ENCODE measurements around the gene ABTB2. TPM values are rescaled to one million over a fixed set of nuclear protein-coding genes. Genes with fewer than 3 reads are reported as not detected.

ABTB2 gene
- total RNA-seq, 1 donor from 2014 or later: 0.13 TPM

GRCh38 chr11:34288492-34288891 lies 69.3 kb downstream of the ABTB2 start:
- no peak for DNase-seq (ENCODE audit: low read depth in 2 of 2)

DNA sequence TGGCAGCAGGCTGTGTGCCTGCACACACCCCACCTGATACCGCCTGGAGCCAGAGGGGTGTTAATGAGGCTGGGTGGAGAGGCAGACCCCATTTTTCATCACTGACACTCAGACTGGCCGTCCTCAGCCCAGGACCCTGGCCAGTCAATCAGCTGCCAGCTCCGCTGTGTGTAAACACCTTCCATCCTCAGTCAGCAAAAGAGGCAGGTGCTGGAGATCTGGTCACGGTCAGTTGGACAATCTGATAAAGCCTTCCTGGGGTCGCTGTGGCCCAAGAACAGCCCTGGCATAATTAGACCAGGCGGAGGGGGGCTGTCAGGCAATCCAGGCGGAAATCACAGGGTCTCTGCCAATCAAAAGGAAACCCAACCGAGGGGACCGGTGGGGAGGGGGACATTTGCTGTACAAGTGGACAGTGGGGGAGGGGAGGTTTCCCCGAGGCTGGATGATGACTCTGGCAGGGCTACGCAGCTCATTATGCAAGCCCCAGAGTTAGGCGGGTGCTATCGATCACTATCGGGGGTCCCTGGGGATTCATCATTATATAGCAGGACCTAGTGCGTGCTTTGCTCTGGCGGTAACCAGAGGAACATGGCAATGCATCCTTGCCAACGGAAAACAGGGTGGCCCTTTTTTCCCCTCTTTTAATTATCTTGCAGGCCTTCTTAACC lies 72.9 kb downstream of the ABTB2 start:
- DNase-seq (ENCODE audit: low read depth in 2 of 2): no peak

- no peak for DNase-seq (ENCODE audit: low read depth in 2 of 2)
Measured at GRCh38 chr11:34284156-34284555, 73.7 kb downstream of the ABTB2 start.

DNA sequence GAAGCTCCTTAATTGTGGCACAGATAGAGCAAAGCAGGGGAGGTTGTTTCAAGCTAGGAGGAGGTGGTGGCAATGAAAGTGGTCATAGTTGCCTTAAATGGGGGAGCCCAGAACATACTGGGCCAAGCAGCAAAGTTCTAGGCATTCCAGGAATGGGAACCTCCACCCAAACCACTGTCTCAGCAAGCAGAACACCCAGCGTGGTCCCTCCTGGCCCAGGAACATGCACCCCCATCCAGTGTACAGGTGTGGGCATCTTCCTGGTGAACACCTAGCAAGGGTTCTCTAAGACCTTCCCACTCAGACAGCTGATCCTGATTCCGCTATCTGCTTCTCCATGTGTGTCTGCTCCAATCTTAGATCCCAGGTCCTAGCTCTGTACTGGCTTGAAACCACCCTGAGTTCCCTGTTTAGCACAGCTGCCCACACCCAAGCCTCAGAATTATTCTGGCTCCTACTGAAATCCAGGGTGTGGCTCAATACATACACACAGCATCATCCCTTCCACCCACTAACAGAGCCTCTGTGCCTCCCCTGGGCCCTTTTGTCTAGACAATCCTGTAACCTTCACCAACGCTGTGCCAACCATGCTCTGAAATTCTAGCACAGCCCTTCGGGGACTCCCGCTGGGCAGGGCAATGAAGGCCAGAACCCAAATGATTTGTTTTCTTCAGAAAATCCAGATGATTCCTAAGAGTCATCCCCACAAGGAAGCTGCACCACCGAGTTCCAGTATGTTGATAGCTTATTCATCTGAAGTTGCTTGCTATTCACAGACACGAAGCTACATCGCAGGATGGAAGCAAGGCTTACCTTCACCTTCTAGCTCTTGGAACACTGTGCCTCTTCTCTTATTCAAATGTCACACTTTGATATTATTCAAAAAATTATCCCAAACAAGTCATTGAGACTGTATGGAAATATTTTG lies 76.6 kb downstream of the ABTB2 start:
- no peak for DNase-seq (ENCODE audit: low read depth in 2 of 2)

- no peak for DNase-seq (ENCODE audit: low read depth in 2 of 2)
Measured at GRCh38 chr11:34278693-34279297, 79.0 kb downstream of the ABTB2 start.

DNA sequence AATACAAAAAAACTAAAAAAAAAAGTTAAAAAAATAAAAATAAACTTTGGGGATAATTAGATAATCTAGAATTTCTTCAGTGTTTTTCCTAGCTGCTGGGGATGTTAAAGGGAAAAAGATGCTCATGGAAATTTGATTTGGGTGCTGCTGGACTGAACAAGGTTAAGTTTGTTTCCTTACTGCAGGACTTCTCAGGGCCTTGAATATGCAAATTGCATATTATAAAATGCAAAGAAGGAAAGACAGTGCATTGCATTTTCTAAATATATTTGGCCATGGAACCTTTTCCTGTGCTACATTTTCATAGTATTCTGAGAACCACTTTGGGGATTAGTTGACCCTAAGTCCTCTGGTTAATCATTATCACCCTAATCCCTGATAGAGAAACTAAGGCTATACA lies 79.6 kb downstream of the ABTB2 start:
- no peak for DNase-seq (ENCODE audit: low read depth in 2 of 2)

DNA sequence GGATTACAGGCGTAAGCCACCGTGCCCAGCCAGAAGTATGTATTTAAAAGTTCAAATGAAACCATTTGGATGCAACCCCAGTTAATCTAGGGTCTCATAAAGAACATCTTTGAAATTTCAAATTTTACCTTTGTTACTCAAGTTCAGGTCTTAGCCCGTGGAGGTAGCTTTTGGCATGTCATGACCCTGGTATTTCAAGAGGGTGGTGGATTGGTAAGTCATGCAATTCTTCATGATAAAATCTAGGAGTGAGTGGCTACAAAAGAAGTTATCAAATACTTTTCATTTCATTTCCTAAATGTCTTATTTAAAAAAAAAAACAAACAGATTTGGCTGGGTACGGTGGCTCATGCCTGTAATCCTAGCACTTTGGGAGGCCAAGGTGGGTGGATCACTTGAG lies 80.6 kb downstream of the ABTB2 start:
- no peak for DNase-seq (ENCODE audit: low read depth in 2 of 2)

GRCh38 chr11:34276352-34276864 lies 81.4 kb downstream of the ABTB2 start:
- no peak for DNase-seq (ENCODE audit: low read depth in 2 of 2)

GRCh38 chr11:34275486-34275885 lies 82.3 kb downstream of the ABTB2 start:
- DNase-seq (ENCODE audit: low read depth in 2 of 2): no peak

GRCh38 chr11:34274712-34275398 lies 83.0 kb downstream of the ABTB2 start:
- peak; percentile 3 to 8 for DNase-seq (ENCODE audit: low read depth in 2 of 2)

- DNase-seq (ENCODE audit: low read depth in 2 of 2): no peak
Measured at GRCh38 chr11:34273099-34273498, 84.7 kb downstream of the ABTB2 start.

- no peak for DNase-seq (ENCODE audit: low read depth in 2 of 2)
Measured at GRCh38 chr11:34271727-34272126, 86.1 kb downstream of the ABTB2 start.

- DNase-seq (ENCODE audit: low read depth in 2 of 2): no peak
Measured at GRCh38 chr11:34270711-34271110, 87.1 kb downstream of the ABTB2 start.

- DNase-seq (ENCODE audit: low read depth in 2 of 2): no peak
Measured at GRCh38 chr11:34269694-34270245, 88.0 kb downstream of the ABTB2 start.

DNA sequence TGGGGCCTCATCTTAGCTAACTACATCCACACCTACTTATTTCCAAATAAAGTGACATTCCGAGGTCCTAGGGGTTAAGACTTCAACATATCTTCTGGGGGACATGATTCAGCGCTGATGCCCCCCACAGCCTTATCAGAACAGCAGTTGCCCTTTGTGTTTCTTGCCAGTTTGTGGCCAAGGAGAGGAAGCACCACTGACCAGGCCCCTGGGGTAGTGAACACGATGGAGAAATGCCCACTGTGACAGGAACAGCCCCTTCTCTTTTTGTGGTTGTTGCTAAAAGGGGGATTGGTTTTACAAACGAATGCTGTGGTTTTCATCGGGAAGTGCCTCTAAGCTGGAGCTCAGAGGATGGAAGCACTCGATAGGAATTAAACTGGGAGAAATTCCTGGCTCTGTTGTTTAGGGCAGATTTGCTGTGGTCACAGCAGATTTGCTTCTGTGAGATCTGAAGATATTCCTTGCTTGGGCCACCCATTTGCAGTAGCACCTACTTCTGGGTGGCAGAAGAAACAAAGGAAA lies 88.8 kb downstream of the ABTB2 start:
- no peak for DNase-seq (ENCODE audit: low read depth in 2 of 2)

DNA sequence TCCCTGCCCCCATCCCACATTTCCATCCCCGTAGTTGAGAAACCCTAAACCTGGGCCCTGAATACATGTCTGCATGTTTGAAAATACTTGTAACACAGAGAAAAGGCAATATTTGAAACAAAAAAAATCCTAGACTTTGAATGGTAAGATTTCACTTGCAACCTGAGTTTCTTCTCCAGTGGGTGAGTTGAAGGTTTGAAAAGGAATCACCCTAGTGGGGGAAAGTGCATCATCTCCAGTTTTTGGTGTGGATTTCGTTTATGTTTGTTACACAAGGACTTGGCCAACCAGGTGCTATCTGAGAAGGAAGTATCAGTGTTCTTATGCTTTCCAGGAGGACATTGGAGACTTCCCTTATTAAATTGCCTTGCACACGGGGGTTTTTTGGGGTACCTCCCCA lies 90.4 kb downstream of the ABTB2 start:
- DNase-seq (ENCODE audit: low read depth in 2 of 2): no peak

GRCh38 chr11:34267013-34267412 lies 90.8 kb downstream of the ABTB2 start:
- DNase-seq (ENCODE audit: low read depth in 2 of 2): no peak

DNA sequence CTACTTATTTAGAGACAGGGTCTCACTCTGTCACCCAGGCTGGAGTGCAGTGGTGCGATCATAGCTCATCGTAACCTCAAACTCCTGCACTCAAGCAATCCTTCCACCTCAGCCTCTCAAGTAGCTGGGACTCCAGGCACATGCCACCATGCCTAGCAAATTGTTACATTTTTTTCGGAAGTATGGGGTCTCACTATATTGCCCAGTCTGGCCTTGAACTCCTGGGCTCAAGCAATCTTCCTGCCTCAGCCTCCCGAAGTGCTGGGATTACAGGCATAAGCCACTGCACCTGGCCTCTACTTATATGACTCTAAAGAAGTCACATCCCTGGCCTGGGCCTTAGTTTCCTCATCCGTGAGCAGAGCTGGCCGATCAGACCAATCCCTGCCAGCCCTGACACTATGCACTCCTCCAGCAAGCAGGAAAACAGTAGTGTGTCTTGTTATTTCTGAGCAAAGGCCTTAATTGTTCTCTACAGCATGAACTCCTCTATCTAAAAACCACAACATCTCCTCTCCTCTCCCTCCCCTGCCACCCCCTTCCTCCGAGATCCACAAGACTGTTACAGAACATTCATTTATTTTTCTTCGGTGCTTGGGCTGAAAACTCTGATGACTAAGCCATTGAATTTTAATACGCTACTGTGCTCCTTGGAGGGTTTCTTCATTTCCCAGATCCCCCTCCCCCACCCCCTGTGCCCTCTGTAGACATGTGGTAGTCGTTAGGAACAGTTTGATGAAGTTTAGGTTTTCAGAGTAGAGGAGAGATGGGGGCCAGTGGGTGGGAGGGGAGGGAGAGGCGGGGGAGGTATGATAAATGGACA lies 91.5 kb downstream of the ABTB2 start:
- no peak for DNase-seq (ENCODE audit: low read depth in 2 of 2)

DNA sequence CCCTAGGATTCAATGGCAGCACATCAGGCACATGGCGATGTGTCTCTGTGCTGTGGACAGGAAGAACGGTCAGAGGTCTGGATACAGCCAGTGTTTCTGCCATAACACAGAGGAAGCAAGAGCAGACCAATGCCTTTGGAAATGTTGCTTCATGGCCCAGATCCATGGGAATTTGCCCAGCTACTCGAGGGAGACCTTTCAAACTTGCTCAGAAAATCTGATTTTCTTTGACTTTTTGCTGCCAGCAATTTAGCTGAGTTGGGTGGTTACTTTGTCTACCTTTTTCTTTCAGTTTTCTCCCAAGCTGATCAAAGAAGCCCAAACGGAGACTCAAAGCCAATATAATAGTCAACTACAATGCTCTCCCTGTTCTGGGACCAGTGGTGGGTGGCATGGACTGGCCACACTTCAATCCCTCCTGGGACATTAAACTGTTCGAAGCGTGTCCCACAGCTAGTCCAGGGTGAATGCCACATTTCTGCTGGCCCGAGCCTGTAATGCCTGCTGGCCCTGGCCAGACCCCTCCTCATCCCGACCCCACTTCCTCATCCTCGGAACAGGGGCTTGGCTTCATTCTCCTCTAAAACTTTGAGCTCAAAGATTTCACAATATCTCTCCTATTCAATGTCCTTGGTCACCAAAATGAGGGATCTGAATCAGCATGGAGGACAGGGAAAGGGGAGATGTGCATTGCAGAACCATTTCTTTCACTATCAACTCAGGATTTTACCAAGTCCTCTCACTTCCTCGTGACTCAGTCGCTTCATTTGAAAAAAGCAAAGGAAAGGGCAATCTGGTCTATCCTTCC lies 93.3 kb downstream of the ABTB2 start:
- no peak for DNase-seq (ENCODE audit: low read depth in 2 of 2)
